ENCODE data around the gene ARPC5L.
"Not testable (repeated sequence)": the region's sequence is repeated elsewhere in the genome, so short reads cannot be mapped to it uniquely, and the experiment has no call there.

ARPC5L gene

GRCh38 chr9:124894035-124894740 lies 32.3 kb downstream of the ARPC5L start:
- DNase-seq (ENCODE audit: low spot score) = no peak

GRCh38 chr9:124894741-124895170 lies 32.8 kb downstream of the ARPC5L start:
- peak; percentile 36 for DNase-seq (ENCODE audit: low spot score)

GRCh38 chr9:124897570-124898460 lies 35.9 kb downstream of the ARPC5L start:
- DNase-seq (ENCODE audit: low spot score) = no peak

GRCh38 chr9:124899845-124900244 lies 37.9 kb downstream of the ARPC5L start:
- no peak for DNase-seq (ENCODE audit: low spot score)

DNA sequence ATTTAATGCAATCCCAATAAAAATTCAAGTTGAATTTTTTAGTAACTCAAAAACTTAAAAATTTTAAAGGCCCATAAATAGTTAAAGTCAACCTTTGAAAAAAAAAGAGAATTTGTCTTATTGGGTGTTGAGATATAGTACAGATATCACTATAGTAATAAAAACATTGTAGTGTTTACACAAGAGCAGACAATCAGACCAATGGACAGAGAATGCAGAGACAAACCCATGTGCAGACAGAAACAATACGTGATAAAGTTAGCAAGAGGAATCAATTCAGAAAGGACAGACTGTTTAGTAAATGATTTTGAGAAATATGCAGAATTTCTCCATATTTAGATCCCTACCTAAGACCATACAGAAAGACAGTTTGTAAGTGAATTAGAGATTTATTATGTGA lies 45.0 kb downstream of the ARPC5L start:
- DNase-seq (ENCODE audit: low spot score) = no peak

GRCh38 chr9:124908098-124908497 lies 46.2 kb downstream of the ARPC5L start:
- DNase-seq (ENCODE audit: low spot score) = no peak

- DNase-seq (ENCODE audit: low spot score) = no peak
These were observed 49.8 kb downstream of the ARPC5L start for GRCh38 chr9:124911766-124912165.

- DNase-seq (ENCODE audit: low spot score) = no peak
These were observed 51.4 kb downstream of the ARPC5L start for GRCh38 chr9:124913378-124913777.

GRCh38 chr9:124914753-124915405 lies 52.9 kb downstream of the ARPC5L start:
- DNase-seq (ENCODE audit: low spot score) = no peak

DNA sequence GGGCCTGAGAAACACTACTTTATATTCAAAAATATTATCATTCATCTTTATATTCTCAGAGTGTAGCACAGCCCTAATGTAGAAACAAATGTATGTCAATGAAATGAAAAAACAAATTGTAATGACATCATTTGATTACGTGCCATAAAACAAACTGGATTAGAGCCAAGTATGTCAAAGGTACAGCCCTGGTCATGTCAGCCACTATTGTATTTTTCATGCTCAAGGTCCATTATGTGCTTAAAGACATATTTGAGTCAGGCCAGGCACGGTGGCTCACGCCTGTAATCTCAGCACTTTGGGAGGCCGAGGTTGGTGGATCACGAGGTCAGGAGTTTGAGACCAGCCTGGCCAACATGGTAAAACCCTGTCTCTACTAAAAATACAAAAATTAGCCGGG lies 58.5 kb downstream of the ARPC5L start:
- DNase-seq (ENCODE audit: low spot score) = not testable (repeated sequence)
